Esophagus squamous epithelium (tissue), 5 donors: ENCODE results near the gene RARRES2. TPM values are rescaled to one million over a fixed set of nuclear protein-coding genes. Genes with fewer than 3 reads are reported as not detected.

ENCODE experiments used
- DNase-seq: peaks from one replicate; lab custom pipeline; 2025; lab: John Stamatoyannopoulos, UW
- H3K27ac ChIP-seq, 4 donors: fragments of 200-600 bp; sonication (generic); one replicate each; pipeline ENCODE4 v1.5.1; 2016 to 2019; ENCODE audit warnings: mild to moderate bottlenecking in 1 of 4
- H3K27me3 ChIP-seq, 4 donors: fragments of 200-600 bp; sonication (generic); 1 replicate in 3 of 4; 2 replicates in 1 of 4; pipeline versions ENCODE4 v1.5.1 to v1.6.0; 2017 to 2021; ENCODE audit warnings: antibody characterized with exemption in 1 of 4
- H3K36me3 ChIP-seq, 3 donors: fragments of 200-600 bp; sonication (generic); one replicate each; pipeline ENCODE4 v1.5.1; 2016 to 2019
- H3K4me1 ChIP-seq, 3 donors: fragments of 200-600 bp; sonication (generic); one replicate each; pipeline ENCODE4 v1.5.1; 2017 to 2019
- H3K4me3 ChIP-seq, 4 donors: fragments of 200-600 bp; sonication (generic); 1 replicate in 3 of 4; 2 replicates in 1 of 4; pipeline ENCODE4 v1.5.1; 2016 to 2019; ENCODE audit warnings: mild to moderate bottlenecking in 2 of 4, moderate library complexity in 1 of 4
- H3K9me3 ChIP-seq, 3 donors: fragments of 200-600 bp; sonication (generic); one replicate each; pipeline ENCODE4 v1.5.1; 2016 to 2019
- POLR2A ChIP-seq, 4 donors: fragments of 450-650 bp; IDR thresholded peaks; one replicate each; pipeline ENCODE4 v1.6.1; 2017; ENCODE audit warnings: antibody characterized with exemption in 4 of 4, mild to moderate bottlenecking in 4 of 4, moderate library complexity in 3 of 4
- WGBS, 2 donors: methylation state at CpG; one replicate each; pipeline ENCODE4 v1.1.5; 2018; 5-methylcytosine and 5-hydroxymethylcytosine counted together
- intact Hi-C: fragments of 100-400 bp; cut with DNase I; formaldehyde crosslinking; loops from one replicate; pipeline ENCODE4 v1.15.0; 2022
- total RNA-seq, 4 donors: library from RNA; depleted of rRNA; stranded (reverse); fragments of >200 nt; gene quantifications; one replicate each; pipeline ENCODE4 v1.1.0, GENCODE V29; 2016
- TF ChIP-seq, protein P1 (sequence below), 6 experiments: fragments of 450-650 bp in 4 of 6; fragments of 200-600 bp in 2 of 6; sonication (generic) in 2 of 6; IDR thresholded peaks; one replicate each; pipeline ENCODE4 v1.5.1; 2016 to 2019; ENCODE audit warnings: antibody characterized with exemption in 6 of 6, mild to moderate bottlenecking in 4 of 6, moderate library complexity in 4 of 6
- donor health status: DM: yes; HTN: yes; CAD: no.

The RARRES2 gene
- total RNA-seq, 4 donors from 2014 or later, result 1.1 to 111 (median 14.9) TPM

GRCh38 chr7:150379441-150380379, 38.3 kb upstream of the RARRES2 start:
- Histone ChIP-seq H3K9me3 (no peaks in the 10 kb centered on the region), H3K4me3 (peak overlapping the region; percentile 79 to 96 (median 86)), H3K36me3 (peaks cover 0 to under 1% (median 0%) of the 10 kb centered on the region in 3 donors), H3K27ac (peak overlapping the region; percentile 89 to 95 (median 91)), H3K27me3 (no peaks in the 10 kb centered on the region), H3K4me1 (peaks cover 18 to 75% (median 19%) of the 10 kb centered on the region in 3 donors)
- TF ChIP-seq, protein P1, sequence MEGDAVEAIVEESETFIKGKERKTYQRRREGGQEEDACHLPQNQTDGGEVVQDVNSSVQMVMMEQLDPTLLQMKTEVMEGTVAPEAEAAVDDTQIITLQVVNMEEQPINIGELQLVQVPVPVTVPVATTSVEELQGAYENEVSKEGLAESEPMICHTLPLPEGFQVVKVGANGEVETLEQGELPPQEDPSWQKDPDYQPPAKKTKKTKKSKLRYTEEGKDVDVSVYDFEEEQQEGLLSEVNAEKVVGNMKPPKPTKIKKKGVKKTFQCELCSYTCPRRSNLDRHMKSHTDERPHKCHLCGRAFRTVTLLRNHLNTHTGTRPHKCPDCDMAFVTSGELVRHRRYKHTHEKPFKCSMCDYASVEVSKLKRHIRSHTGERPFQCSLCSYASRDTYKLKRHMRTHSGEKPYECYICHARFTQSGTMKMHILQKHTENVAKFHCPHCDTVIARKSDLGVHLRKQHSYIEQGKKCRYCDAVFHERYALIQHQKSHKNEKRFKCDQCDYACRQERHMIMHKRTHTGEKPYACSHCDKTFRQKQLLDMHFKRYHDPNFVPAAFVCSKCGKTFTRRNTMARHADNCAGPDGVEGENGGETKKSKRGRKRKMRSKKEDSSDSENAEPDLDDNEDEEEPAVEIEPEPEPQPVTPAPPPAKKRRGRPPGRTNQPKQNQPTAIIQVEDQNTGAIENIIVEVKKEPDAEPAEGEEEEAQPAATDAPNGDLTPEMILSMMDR (IDR thresholded peaks at IDR 0.05), result no peak
- TF ChIP-seq POLR2A (IDR thresholded peaks at IDR 0.05), result no peak
- intact Hi-C loops, result no loop called here
- no peak for DNase-seq
- 2% methylated on average over 28 to 32 of the region's 52 CpGs for WGBS, 2 donors

DNA sequence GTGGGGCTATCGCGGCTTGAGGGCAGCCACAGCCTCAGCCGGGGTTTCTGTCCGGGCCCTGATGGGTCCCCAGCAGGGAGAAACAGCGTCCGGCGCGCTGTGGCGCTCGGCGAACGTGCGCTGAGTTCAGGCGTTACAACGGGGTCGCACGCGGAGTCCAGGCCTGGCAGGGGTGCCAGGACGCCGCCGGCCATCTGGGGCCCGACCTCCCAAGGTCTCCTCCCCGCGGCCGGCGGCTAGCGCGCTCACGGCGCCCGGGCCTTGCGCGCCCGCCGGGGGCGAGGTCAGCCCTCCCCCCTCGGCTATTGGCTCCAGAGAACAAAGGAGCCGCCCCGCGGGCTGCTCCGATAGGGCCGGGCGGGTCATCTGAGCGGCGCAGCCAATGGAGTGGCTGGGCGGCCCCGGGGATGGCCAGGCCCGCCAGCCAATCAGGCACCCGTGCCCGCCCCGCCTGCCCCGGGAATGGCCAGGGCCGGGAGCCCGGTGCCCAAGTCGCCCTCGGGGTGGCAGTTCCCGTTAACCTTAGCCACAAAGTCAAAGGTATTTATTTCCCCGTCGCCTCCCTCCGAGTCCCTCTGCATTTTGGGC, 37.5 kb upstream of the RARRES2 start, which contains the start of gene ZNF775:
Gene ZNF775 (plus strand): TSS at position 478 of the 588 bp plus-strand sequence. CDS start 9,141 bp downstream, outside the sequence.
- Histone ChIP-seq H3K27me3 (no peaks in the 10 kb centered on the region), H3K27ac (peak within 1 kb of the TSS; percentile 89 to 95 (median 91)), H3K4me1 (peaks cover 22 to 71% (median 23%) of the 10 kb centered on the region in 3 donors), H3K4me3 (peak within 1 kb of the TSS; percentile 79 to 96 (median 86)), H3K9me3 (no peaks in the 10 kb centered on the region), H3K36me3 (peaks cover 0 to 8% (median 4%) of the 10 kb centered on the region in 3 donors)
- intact Hi-C loops, result no loop called here
- WGBS, 2 donors, result 0% methylated on average over 3 of the region's 60 CpGs; no CpG with 5 or more reads in 1 of the 2 donors
- TF ChIP-seq, protein P1 (IDR thresholded peaks at IDR 0.05), result peak in 1 of 6 experiments; percentile 7
- peak in 2 of 4 donors; percentile 79 to 89 for TF ChIP-seq POLR2A (IDR thresholded peaks at IDR 0.05)
- DNase-seq, result peak; percentile 78

- Histone ChIP-seq H3K36me3 (peaks cover 0 to 15% (median 4%) of the 10 kb centered on the region in 3 donors), H3K4me3 (peak overlapping the region; percentile 79 to 96 (median 86)), H3K27me3 (no peaks in the 10 kb centered on the region), H3K27ac (peak overlapping the region; percentile 89 to 95 (median 91)), H3K4me1 (peaks cover 26 to 74% (median 28%) of the 10 kb centered on the region in 3 donors), H3K9me3 (no peaks in the 10 kb centered on the region)
- TF ChIP-seq POLR2A (IDR thresholded peaks at IDR 0.05), result no peak
- TF ChIP-seq, protein P1 (IDR thresholded peaks at IDR 0.05), result no peak
- 2 to 4% methylated on average over 22 to 23 of the region's 32 CpGs for WGBS, 2 donors
- intact Hi-C loops, result no loop called here
- no peak for DNase-seq
These were observed 36.9 kb upstream of the RARRES2 start for GRCh38 chr7:150378115-150378852.

DNA sequence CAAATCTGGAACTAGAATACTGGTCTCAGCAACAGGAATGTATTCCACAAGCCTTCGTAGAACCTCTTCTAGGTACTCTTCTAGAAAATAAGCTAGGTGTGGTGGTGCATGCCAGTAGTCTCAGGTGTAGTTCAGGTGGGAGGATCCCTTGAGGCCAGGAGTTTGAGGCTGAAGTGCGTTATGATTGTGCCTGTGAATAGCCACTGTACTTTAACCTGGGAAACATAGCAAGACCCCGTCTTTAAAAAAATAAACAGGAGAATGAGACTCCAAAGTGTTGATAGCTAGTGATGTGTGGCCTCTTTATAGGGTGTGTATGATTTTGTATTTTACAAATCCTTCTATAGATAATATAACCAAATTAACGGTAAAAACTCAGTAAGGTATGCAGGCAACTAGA, 36.2 kb upstream of the RARRES2 start:
- TF ChIP-seq, protein P1 (IDR thresholded peaks at IDR 0.05), result no peak
- TF ChIP-seq POLR2A (IDR thresholded peaks at IDR 0.05), result no peak
- Histone ChIP-seq H3K9me3 (no peaks in the 10 kb centered on the region), H3K4me1 (peaks cover 33 to 79% (median 35%) of the 10 kb centered on the region in 3 donors), H3K4me3 (no peak overlapping the region), H3K36me3 (peaks cover 4 to 21% (median 4%) of the 10 kb centered on the region in 3 donors), H3K27ac (peak overlapping the region in 2 of 4 donors; percentile 90 to 92), H3K27me3 (no peaks in the 10 kb centered on the region)
- intact Hi-C loops, result no loop called here
- 47 to 49% methylated on average over 4 of the region's 4 CpGs for WGBS, 2 donors
- DNase-seq, result no peak
